ENCODE results near the gene MAFG.

Gene MAFG

GRCh38 chr17:81911277-81911961 lies 16.1 kb downstream of the MAFG start, which contains the start of gene PCYT2:
TSS of gene PCYT2 (minus strand) at chr17:81911399. CDS start at chr17:81911355, 44 bp downstream.
- DNase-seq (ENCODE audit: low read depth in 3 of 3, low spot score in 1 of 3): peak; percentile 87 to 90 (median 88)

GRCh38 chr17:81910840-81911276 lies 16.7 kb downstream of the MAFG start:
- DNase-seq (ENCODE audit: low read depth in 3 of 3, low spot score in 1 of 3): no peak

GRCh38 chr17:81909966-81910839 lies 17.3 kb downstream of the MAFG start:
- DNase-seq (ENCODE audit: low read depth in 3 of 3, low spot score in 1 of 3): no peak

GRCh38 chr17:81909231-81909630 lies 18.3 kb downstream of the MAFG start:
- DNase-seq (ENCODE audit: low read depth in 3 of 3, low spot score in 1 of 3): no peak

GRCh38 chr17:81908793-81909192 lies 18.7 kb downstream of the MAFG start:
- no peak for DNase-seq (ENCODE audit: low read depth in 3 of 3, low spot score in 1 of 3)

- no peak for DNase-seq (ENCODE audit: low read depth in 3 of 3, low spot score in 1 of 3)
Observed at GRCh38 chr17:81907219-81908145, 20.1 kb downstream of the MAFG start.

- DNase-seq (ENCODE audit: low read depth in 3 of 3, low spot score in 1 of 3): no peak
Observed at GRCh38 chr17:81906476-81907218, 20.9 kb downstream of the MAFG start.

- DNase-seq (ENCODE audit: low read depth in 3 of 3, low spot score in 1 of 3): no peak
Observed at GRCh38 chr17:81905993-81906392, 21.5 kb downstream of the MAFG start.

GRCh38 chr17:81905424-81905875 lies 22.1 kb downstream of the MAFG start:
- no peak for DNase-seq (ENCODE audit: low read depth in 3 of 3, low spot score in 1 of 3)

GRCh38 chr17:81904600-81905423 lies 22.7 kb downstream of the MAFG start:
- DNase-seq (ENCODE audit: low read depth in 3 of 3, low spot score in 1 of 3): no peak

- DNase-seq (ENCODE audit: low read depth in 3 of 3, low spot score in 1 of 3): no peak
Observed at GRCh38 chr17:81903896-81904599, 23.5 kb downstream of the MAFG start.

GRCh38 chr17:81903415-81903831 lies 24.1 kb downstream of the MAFG start:
- DNase-seq (ENCODE audit: low read depth in 3 of 3, low spot score in 1 of 3): no peak

- no peak for DNase-seq (ENCODE audit: low read depth in 3 of 3, low spot score in 1 of 3)
Observed at GRCh38 chr17:81902653-81903414, 24.7 kb downstream of the MAFG start.

GRCh38 chr17:81902023-81902652 lies 25.4 kb downstream of the MAFG start, which contains the start of gene NPB:
TSS of gene NPB (plus strand) at chr17:81902238. CDS start at chr17:81902278, 40 bp downstream.
- no peak for DNase-seq (ENCODE audit: low read depth in 3 of 3, low spot score in 1 of 3)

- DNase-seq (ENCODE audit: low read depth in 3 of 3, low spot score in 1 of 3): no peak
Observed at GRCh38 chr17:81901167-81902022, 26.1 kb downstream of the MAFG start.

GRCh38 chr17:81900181-81900820 lies 27.2 kb downstream of the MAFG start:
- no peak for DNase-seq (ENCODE audit: low read depth in 3 of 3, low spot score in 1 of 3)

Measured in stimulated activated CD4-positive, alpha-beta T cell treated with anti-CD3 and anti-CD28 coated beads, TNF-alpha, amount 100 ng/mL, for 1 hour (primary cell).